Measurements from ENCODE around the gene CDH15. TPM values are rescaled to one million over a fixed set of nuclear protein-coding genes. Genes with fewer than 3 reads are reported as not detected.

CDH15 gene
- total and polyA plus RNA-seq, 2 of the 13 experiments (the other 11 are each of a cell fraction or from before 2014, with no cell fraction given): 0.74 to 2.2 TPM

GRCh38 chr16:89191033-89191900 lies 19.7 kb downstream of the CDH15 start (continued):
- TF ChIP-seq HNF4A (CRISPR knock-in tag; IDR thresholded peaks at IDR 0.05): peak; percentile 10; the same call in 1 of the 2 replicates
- no peak for TF ChIP-seq ETV6 (CRISPR knock-in tag; conservative IDR thresholded peaks at IDR 0.05)
- 0 out of 2 replicates have a peak, but pooled peaks have one; percentile 15 for TF ChIP-seq ZZZ3 (CRISPR knock-in tag; IDR thresholded peaks at IDR 0.05; ENCODE audit: borderline replicate concordance)
- TF ChIP-seq ZNF441 (CRISPR knock-in tag; IDR thresholded peaks at IDR 0.05; ENCODE audit: borderline replicate concordance): 0 out of 2 replicates have a peak, but pooled peaks have one; percentile 57
- no peak for TF ChIP-seq ZNF615 (CRISPR knock-in tag; IDR thresholded peaks at IDR 0.05; ENCODE audit: borderline replicate concordance)
- no peak for TF ChIP-seq ZNF138 (CRISPR knock-in tag; IDR thresholded peaks at IDR 0.05; ENCODE audit: low read depth)
- TF ChIP-seq DPF2 (CRISPR knock-in tag; IDR thresholded peaks at IDR 0.05; ENCODE audit: borderline replicate concordance, low read depth): no peak
- no peak for TF ChIP-seq ZNF563 (CRISPR knock-in tag; IDR thresholded peaks at IDR 0.05)
- TF ChIP-seq RCOR2 (CRISPR knock-in tag; IDR thresholded peaks at IDR 0.05): no peak
- TF ChIP-seq IKZF5 (CRISPR knock-in tag; IDR thresholded peaks at IDR 0.05): no peak; the same call in 1 of the 2 replicates
- no peak for TF ChIP-seq BCLAF1 (IDR thresholded peaks at IDR 0.05)
- peak; percentile 54; the same call in 1 of the 2 replicates for TF ChIP-seq SKIL (CRISPR knock-in tag; IDR thresholded peaks at IDR 0.05; ENCODE audit: borderline replicate concordance)
- no peak for TF ChIP-seq USF2 (IDR thresholded peaks at IDR 0.05; ENCODE audit: low read depth, low read length)
- peak; percentile 70; the same call in 1 of the 2 replicates for TF ChIP-seq USF2 (CRISPR knock-in tag; IDR thresholded peaks at IDR 0.05; ENCODE audit: borderline replicate concordance)
- no peak for TF ChIP-seq ZNF652 (CRISPR knock-in tag; IDR thresholded peaks at IDR 0.05; ENCODE audit: borderline replicate concordance, low read depth)
- TF ChIP-seq MED13 (CRISPR knock-in tag; IDR thresholded peaks at IDR 0.05): no peak
- 0 out of 2 replicates have a peak, but pooled peaks have one; percentile 53 for TF ChIP-seq CBFB (CRISPR knock-in tag; IDR thresholded peaks at IDR 0.05)
- TF ChIP-seq ZBTB1 (CRISPR knock-in tag; IDR thresholded peaks at IDR 0.05; ENCODE audit: borderline replicate concordance): no peak
